ENCODE measurements around the gene A1CF.

Gene A1CF

GRCh38 chr10:50830066-50830465 is 55.4 kb downstream of the A1CF start:
- no peak overlapping the region for H3K4me3 ChIP-seq (ENCODE audit: low read length)
- H3K27ac ChIP-seq (ENCODE audit: low read length): no peak overlapping the region
- H4K20me1 ChIP-seq (ENCODE audit: insufficient read depth, low read length): no peaks in the 10 kb centered on the region
- no peaks in the 10 kb centered on the region; the same call in 1 of the 2 replicates for H3K27me3 ChIP-seq (ENCODE audit: low read depth, low read length)
- H3K9me3 ChIP-seq (ENCODE audit: insufficient read depth, low read length): no peaks in the 10 kb centered on the region
- no peak overlapping the region for H3K4me2 ChIP-seq (ENCODE audit: low read length)
- no peak overlapping the region for H2AFZ ChIP-seq (ENCODE audit: low read depth, low read length)
- H3K36me3 ChIP-seq (replicated peaks; ENCODE audit: low read depth, low read length): no peaks in the 10 kb centered on the region
- H3K4me1 ChIP-seq (ENCODE audit: low read length): no peaks in the 10 kb centered on the region
- no peaks in the 10 kb centered on the region for H3K79me2 ChIP-seq (ENCODE audit: low read length)
- no peak for TF ChIP-seq EZH2phosphoT487 (IDR thresholded peaks at IDR 0.05; ENCODE audit: low read depth)
- no peak overlapping the region for H3K9ac ChIP-seq (ENCODE audit: low read length)

DNA sequence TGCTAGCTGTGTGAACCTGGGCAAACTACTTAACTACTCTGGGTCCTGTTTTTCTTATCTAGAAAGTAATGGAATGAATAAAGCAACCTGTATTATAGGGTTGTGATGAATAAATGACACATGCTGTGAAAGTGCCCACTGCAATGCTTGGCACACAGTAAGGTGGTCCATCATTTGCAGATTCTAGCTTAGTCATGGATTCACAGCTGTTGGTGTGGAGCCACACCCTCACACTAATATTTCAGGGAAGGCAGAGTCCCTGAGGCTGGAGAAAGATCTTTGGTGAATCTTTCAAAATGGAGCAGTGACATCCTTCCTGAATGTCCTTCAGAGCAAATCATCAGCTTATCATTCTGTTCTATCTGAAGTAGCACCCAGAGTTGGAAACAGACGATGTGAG is 60.6 kb downstream of the A1CF start:
- H3K79me2 ChIP-seq (ENCODE audit: low read length): no peaks in the 10 kb centered on the region
- no peaks in the 10 kb centered on the region for H3K36me3 ChIP-seq (replicated peaks; ENCODE audit: low read depth, low read length)
- no peak overlapping the region for H3K9ac ChIP-seq (ENCODE audit: low read length)
- H3K27ac ChIP-seq (ENCODE audit: low read length): no peak overlapping the region
- no peak overlapping the region for H2AFZ ChIP-seq (ENCODE audit: low read depth, low read length)
- no peaks in the 10 kb centered on the region for H3K9me3 ChIP-seq (ENCODE audit: insufficient read depth, low read length)
- no peak overlapping the region for H3K4me3 ChIP-seq (ENCODE audit: low read length)
- no peaks in the 10 kb centered on the region for H4K20me1 ChIP-seq (ENCODE audit: insufficient read depth, low read length)
- H3K4me2 ChIP-seq (ENCODE audit: low read length): no peak overlapping the region
- no peaks in the 10 kb centered on the region for H3K4me1 ChIP-seq (ENCODE audit: low read length)
- H3K27me3 ChIP-seq (ENCODE audit: low read depth, low read length): 0 out of 2 replicates have a peak, but pooled peaks cover 6% of the 10 kb centered on the region
- TF ChIP-seq CTCF (IDR thresholded peaks at IDR 0.05; ENCODE audit: low read depth, low read length) (no peak), EZH2phosphoT487 (IDR thresholded peaks at IDR 0.05; ENCODE audit: low read depth) (no peak)

- no peaks in the 10 kb centered on the region for H4K20me1 ChIP-seq (ENCODE audit: insufficient read depth, low read length)
Observed at GRCh38 chr10:50823789-50824188, 61.6 kb downstream of the A1CF start.

DNA sequence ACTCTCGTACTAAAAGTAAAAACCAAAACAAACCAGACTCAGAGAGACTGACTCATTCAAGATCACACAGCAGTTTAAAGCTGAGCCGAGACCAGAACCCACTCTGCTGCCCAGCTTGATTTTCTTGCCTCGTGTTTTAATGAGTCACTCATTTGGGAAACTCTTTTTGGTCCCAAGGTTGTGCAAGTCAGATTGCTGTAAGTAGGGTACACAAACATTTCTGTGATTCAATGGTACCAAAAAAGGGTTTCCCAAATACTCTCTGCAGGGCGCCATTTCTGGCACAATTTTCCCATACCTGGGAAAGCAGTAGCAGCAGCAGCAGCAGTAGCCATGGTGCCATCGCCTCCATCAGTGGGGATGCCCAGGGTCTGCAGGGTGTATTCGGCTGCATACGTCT is 75.8 kb downstream of the A1CF start:
- no peaks in the 10 kb centered on the region for H3K4me1 ChIP-seq (ENCODE audit: low read length)
- no peaks in the 10 kb centered on the region for H3K79me2 ChIP-seq (ENCODE audit: low read length)
- H3K27me3 ChIP-seq (ENCODE audit: low read depth, low read length): peaks cover 3% of the 10 kb centered on the region; the same call in 1 of the 2 replicates
- no peaks in the 10 kb centered on the region for H3K36me3 ChIP-seq (replicated peaks; ENCODE audit: low read depth, low read length)
- no peak for TF ChIP-seq EZH2phosphoT487 (IDR thresholded peaks at IDR 0.05; ENCODE audit: low read depth)
- H4K20me1 ChIP-seq (ENCODE audit: insufficient read depth, low read length): no peaks in the 10 kb centered on the region
- H2AFZ ChIP-seq (ENCODE audit: low read depth, low read length): no peak overlapping the region
- H3K4me3 ChIP-seq (ENCODE audit: low read length): no peak overlapping the region
- no peak overlapping the region for H3K27ac ChIP-seq (ENCODE audit: low read length)
- H3K9me3 ChIP-seq (ENCODE audit: insufficient read depth, low read length): no peaks in the 10 kb centered on the region
- no peak overlapping the region for H3K9ac ChIP-seq (ENCODE audit: low read length)
- no peak overlapping the region for H3K4me2 ChIP-seq (ENCODE audit: low read length)

More at GRCh38 chr10:50823789-50824188, 61.6 kb downstream of the A1CF start:
- TF ChIP-seq EZH2phosphoT487 (IDR thresholded peaks at IDR 0.05; ENCODE audit: low read depth) (no peak), CTCF (IDR thresholded peaks at IDR 0.05; ENCODE audit: low read depth, low read length) (no peak)
- 0 out of 2 replicates have a peak, but pooled peaks cover 6% of the 10 kb centered on the region for H3K27me3 ChIP-seq (ENCODE audit: low read depth, low read length)
- H3K36me3 ChIP-seq (replicated peaks; ENCODE audit: low read depth, low read length): no peaks in the 10 kb centered on the region
- H3K4me2 ChIP-seq (ENCODE audit: low read length): no peak overlapping the region
- no peak overlapping the region for H3K4me3 ChIP-seq (ENCODE audit: low read length)
- no peak overlapping the region for H3K27ac ChIP-seq (ENCODE audit: low read length)
- H3K9me3 ChIP-seq (ENCODE audit: insufficient read depth, low read length): no peaks in the 10 kb centered on the region
- no peaks in the 10 kb centered on the region for H3K79me2 ChIP-seq (ENCODE audit: low read length)
- no peaks in the 10 kb centered on the region for H3K4me1 ChIP-seq (ENCODE audit: low read length)
- no peak overlapping the region for H3K9ac ChIP-seq (ENCODE audit: low read length)
- H2AFZ ChIP-seq (ENCODE audit: low read depth, low read length): no peak overlapping the region

- TF ChIP-seq CTCF (IDR thresholded peaks at IDR 0.05; ENCODE audit: low read depth, low read length): no peak
- TF ChIP-seq EZH2phosphoT487 (IDR thresholded peaks at IDR 0.05; ENCODE audit: low read depth): no peak
- Histone ChIP-seq H2AFZ (ENCODE audit: low read depth, low read length) (no peak overlapping the region), H3K4me2 (ENCODE audit: low read length) (no peak overlapping the region), H3K4me3 (ENCODE audit: low read length) (no peak overlapping the region), H3K4me1 (ENCODE audit: low read length) (no peaks in the 10 kb centered on the region), H4K20me1 (ENCODE audit: insufficient read depth, low read length) (no peaks in the 10 kb centered on the region), H3K27me3 (ENCODE audit: low read depth, low read length) (no peaks in the 10 kb centered on the region), H3K9ac (ENCODE audit: low read length) (no peak overlapping the region), H3K9me3 (ENCODE audit: insufficient read depth, low read length) (no peaks in the 10 kb centered on the region), H3K36me3 (replicated peaks; ENCODE audit: low read depth, low read length) (no peaks in the 10 kb centered on the region), H3K27ac (ENCODE audit: low read length) (no peak overlapping the region), H3K79me2 (ENCODE audit: low read length) (no peaks in the 10 kb centered on the region)
Observed at GRCh38 chr10:50807851-50808776, 77.3 kb downstream of the A1CF start.
